HG03103 (cell line): ENCODE data around the gene SULT1C2.

Experiments
- ATAC-seq: cut with Tn5 transposase; IDR thresholded peaks from one replicate; pipeline ENCODE4 v1.9.1; 2021; ENCODE audit warnings: low read depth; ENCODE audit not compliant: unreplicated experiment

The SULT1C2 gene

DNA sequence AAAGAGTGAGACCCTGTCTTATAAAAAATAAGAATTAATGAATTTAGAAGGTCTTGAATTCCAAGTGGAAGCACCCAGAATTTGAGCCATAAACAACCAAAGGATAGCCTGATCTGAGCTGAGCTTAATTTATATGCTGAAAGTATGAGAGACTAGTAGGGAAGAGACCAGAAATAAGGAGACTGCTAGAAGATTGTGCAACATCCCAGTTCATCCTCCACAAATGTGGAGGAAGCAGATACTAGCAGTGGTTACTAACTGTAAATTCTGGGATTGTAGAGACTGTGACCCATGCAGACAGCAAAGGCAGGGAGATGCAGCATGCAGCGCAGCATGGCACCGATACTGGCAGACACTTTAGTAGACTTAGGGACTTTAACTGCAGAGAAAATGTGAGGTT lies 1.5 kb upstream of the SULT1C2 start:
- no peak for ATAC-seq

DNA sequence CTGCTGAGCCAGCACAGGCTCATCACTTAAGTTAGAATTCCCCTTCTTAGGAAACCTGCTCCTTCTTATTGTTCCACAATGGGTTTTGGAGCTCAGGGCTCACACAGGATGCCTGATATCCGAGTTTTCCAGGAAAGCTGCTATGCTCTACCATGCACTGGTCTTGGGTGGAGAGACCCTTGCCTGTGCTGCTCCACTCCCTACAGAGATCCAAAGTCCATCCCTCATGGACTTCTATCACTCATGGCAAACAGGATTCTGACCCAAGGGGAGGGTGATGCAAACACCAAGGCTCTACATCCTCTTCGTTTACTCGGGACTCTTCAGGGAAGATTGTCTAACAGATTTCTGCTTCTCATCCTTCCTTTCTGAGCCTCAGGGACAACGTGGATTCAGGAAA lies 5.2 kb downstream of the SULT1C2 start:
- no peak for ATAC-seq

DNA sequence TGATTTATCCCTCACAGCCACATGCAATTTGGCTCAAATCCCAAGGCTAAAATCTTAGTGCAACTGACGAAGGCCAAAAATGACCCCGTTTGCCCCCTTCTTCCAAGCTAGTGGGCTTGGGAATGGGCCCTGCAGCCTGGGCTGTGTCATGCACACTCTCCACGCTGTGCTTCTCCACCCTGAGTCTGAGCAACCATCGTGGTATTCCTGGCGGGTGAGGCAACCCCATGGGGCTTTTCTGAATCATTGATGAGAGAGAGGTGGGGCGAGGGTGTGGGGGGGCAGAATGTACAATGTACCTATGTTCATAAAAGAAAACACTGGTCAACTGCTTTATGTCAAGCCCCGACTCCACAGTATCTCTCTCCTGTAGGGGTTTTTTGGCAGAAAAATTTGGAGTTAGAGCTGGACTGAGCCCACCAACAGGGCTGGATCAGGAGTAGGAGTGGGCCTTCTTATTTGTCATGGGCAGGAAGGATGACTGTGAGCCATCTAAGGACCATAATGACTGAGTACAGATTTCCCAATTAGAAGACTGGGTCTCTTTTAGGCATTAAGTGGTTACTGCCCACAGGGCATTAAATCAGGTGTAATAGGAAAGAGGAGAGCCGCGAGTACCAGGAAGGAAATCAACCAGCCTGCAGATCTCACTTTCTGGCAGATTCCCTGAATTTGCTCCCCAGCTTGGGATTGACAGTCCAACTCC lies 8.9 kb downstream of the SULT1C2 start:
- ATAC-seq, result no peak

DNA sequence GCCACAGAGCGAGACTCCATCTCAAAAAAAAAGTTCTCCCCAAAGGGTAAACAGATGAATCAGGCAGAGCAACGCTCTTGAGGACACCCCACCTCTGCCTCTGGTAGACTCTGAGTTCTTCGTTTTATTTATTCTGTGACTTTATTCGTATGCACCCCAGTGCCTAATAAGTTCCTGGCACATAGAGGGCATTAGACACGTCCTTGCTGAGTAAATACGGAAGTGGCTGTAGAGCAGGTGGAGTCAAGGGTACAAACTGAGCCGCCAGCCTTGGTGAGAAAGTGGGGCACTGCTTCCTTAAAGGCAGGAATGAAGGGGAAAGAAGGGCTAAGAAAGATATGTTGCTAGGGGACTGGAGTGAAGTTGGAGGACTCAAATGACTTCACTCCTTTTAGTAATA lies 12.9 kb downstream of the SULT1C2 start:
- no peak for ATAC-seq

DNA sequence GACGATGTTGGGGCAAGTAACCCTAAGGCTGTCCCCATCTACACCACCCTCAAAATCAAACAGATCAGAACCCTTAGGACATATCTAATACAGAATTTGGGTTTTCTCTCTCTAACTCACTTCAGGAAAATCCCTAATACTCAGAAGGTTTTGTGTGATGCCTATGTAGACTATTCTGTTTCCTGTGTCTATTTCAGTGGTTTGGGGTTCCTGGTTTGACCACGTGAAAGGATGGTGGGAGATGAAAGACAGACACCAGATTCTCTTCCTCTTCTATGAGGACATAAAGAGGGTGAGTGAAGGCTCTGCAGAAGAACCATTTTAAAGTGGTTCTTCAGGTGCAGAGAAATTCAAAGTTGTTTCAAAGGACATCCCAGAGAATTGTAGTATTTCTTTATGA lies 16.3 kb downstream of the SULT1C2 start:
- ATAC-seq, result peak; percentile 51

DNA sequence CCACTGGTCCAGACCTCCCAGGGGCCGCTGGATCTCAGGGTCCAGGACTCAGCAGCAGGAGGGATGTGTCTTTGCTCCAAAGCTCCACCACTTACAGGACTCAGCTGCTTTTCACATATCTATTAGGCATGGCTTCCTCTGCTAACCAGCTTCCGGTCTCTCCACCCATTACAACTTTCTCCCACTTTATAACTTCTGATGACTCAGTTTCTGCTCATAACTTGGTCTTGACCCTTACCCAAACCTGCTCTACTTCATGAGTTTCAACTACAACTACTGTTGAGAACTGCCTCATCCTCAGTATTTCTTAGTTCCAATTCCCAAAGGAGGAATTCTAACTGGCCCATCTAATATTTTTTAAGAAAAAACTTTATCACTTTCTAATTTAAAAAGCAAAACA lies 17.2 kb downstream of the SULT1C2 start:
- no peak for ATAC-seq

DNA sequence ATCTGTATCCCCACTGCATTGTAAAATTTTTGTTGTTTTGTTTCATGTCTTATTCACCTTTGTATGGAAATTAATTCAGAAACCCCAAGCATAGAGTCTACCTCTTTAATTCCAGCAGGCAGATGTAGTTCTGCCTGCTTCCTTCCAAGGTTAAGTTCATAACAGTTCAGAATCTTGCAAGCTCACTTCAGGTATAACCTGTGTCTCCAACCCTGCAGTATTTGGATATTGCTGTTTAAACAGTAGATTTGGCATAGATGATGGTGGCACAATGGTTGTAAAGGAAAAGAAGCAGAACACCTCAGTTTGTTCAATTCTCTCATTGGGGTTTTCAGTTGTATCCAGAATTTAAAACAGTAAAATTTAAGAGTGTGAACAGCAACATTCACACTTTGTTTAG lies 21.2 kb downstream of the SULT1C2 start:
- ATAC-seq, result no peak

DNA sequence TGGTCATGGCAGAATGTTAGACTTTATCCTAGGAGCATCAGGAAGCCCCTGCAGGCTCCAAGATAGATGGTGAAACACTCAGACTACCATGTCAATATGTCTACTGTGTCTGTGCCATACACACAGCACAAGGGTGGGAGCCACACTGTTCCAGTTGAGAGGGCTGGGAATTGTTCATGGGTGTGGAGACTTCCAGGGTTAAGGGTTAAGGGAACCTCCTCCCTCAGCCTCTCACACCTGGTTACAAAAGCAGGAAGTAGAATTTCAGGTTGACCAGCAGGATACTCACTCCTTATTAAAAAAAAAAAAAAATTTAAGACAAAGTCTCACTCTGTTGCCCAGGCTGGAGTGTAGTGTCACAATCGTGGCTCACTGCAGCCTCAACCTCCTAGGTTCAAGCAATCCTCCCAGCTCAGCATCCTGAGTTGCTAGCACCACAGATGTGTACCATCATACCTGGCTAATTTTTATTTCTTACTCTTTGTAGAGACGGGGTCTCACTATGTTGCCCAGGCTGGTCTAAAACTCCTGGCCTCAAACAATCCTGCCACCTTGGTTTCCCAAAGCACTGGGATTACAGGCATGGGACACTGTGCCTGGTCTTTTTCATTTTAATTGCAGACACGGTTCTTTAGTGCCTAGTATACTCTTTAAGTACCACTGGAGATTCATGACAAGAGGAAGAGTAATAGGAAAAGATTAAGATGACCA lies 26.0 kb downstream of the SULT1C2 start:
- ATAC-seq, result no peak

DNA sequence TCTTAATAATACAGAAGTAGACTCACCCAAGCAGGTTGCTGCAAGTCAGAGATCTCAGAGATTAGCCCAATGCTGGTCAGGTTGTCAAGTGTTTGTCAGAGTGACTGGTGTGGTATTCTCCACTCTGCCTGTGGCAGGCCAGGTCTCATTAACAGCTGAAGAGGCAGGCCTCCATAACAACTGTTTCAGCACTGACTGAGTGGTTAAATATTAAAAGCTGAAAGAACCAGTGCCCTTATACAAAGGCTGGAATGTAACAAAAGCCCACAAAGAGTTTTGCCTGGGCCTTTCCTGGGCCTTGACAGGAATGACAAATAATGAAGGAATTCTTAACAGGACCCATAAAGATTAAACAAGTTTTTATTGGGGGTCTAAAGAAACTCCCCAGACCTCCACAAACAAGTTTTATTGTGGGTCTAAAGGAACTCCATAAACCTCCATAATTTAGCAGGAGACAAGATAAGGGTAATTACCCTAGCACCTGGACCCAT lies 26.8 kb downstream of the SULT1C2 start:
- no peak for ATAC-seq

DNA sequence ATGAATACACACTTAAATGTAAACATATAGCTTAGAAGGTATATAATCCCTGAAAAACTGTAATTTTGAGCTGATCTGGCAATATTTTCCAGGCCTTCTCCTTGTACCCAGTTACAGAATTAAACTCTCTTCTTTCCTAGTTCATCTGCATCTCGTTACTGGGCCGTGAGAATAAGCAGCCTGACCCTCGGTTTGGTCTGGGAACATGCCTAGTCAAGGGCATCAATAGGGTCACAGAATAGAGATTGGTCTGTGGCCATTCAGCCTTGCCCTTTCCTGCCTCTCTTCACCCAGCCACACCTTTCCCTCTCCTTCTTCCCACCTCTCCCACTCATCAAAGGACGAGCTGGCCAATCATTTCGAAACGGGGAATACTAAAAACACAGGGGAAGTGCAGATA lies 27.3 kb downstream of the SULT1C2 start:
- no peak for ATAC-seq

DNA sequence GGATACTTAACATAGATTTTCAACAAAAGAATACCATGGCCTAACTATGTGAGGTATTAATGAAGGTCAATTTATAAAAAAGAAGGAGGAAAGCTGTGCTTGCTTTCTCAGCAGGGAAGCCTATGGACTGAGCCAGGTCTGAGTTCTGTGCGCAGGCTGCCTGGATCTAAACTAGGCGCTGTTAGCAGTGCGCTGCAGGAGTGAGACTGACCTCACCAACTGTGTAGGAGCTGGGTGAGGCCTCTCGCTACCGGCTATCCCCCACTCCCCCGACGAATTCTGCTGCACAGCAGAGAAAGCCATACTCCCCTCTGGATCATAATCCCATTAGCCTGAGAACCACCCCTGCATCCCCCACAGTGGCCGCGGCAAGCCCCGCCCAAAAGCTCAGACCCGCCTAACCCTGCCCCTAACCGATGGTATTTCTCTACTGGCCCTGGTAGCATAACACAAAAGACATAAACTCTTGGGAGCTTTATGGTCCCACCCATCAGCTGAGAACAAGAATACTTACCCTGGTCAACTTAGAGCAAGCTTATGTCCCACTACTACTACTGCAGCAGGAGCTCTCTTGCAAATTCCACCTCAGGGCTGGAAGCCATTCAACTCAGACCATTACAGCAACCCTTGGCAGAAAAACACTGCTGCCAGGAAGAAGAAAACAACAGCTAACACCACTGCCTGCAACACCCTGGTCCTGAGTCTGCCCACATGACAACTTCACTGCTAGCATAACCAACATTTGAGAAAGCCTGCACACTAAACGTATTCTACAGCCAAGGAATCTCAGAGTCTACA lies 28.0 kb downstream of the SULT1C2 start:
- no peak for ATAC-seq

DNA sequence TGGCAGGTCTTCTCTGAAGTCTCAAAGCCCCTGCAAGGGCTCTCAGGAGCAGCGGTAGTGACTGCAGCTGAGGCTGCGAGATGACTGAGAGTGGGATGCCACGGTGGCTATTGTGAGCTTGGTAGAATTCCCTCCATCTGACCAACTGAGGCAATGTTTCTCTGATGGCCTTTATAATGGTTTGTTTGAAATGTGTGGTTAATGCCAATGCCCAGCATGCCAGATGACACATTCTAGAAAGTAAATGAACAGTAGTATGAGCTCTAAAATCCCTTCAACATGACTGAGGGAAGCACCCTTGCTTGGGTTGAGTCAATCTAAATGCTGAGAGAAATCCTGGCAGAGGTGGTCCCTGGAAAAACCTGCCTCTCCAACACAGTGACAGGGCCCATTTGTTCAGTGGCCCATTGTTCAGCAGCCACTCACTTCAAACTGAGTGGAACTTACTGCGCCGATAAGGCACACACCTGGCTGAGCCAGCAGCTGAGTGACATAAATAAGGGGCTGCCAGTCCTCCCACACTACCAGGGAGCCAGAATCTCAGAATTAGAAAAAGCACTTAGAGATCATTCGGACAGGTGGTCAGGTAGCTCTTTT lies 31.7 kb downstream of the SULT1C2 start:
- ATAC-seq, result no peak

DNA sequence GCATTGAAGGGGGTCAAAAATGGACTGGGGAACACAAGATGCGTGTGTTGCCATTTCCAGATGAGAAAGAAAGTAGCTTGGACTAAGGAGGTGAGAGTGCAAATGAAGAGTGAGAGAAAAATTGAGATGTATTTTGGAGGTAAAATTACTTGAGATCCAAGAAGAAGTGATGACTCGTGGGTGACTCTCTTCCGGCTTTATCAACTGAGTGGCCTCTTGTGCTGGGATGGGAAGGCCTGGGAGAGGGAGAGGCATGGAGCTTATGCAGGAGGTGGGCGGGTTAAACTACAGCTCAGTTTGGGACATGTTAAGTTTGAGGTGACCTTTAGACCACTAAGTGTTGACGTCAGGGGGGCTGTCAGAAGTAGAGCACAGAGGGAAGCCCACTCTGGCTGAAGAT lies 34.9 kb downstream of the SULT1C2 start:
- ATAC-seq, result no peak

DNA sequence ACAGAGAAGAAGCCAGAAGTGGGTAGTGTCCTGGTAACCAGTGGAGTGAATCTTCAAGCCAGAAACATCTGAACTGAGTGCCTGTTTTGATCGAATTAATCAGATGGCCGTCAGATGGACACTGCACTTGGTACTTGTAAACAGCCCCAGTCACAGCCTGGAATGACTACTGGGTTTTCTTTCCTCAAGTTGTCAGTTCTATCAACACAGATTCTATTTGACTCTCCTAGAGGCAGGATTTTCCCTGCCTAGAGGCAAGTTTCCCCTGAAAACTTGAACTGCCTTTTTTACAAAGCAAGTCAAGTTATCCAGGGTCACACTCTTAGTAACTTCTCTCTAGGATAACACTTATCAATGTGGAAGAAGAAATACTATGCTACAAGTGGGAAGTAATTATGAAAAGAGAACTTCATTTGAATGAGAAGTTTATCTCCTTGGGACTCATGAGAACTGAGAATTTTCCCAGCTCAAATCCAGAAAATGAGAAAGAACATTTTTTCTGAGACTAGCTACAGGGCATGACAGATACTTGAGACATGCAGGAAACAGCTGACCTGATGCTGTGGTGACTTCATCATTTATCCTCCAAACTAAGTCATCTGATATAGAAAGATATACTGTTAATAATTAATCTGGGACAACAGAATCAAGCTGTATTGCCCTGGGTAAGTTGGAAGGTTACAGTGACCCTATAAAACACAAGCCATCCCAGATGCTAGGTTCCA lies 36.0 kb downstream of the SULT1C2 start:
- no peak for ATAC-seq

DNA sequence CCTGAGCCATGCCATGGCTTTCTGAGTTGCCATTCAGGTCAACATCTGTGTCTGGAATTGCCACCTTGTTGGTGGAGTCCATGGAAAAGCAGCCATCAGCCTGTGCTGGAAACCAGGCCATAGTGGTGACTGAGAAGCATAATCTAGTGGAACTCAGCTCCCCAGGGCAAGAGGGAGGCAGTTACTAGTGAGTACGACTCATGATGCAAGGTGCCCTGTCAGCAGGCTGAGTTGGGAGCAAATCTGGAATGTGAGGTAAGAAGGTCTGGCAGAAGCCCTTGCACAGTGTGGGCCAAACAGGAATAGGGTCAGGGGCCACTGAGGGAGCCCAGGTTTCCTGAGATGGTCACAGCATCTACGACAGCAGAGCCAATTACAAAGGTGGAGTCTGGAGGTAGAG lies 37.1 kb downstream of the SULT1C2 start:
- ATAC-seq, result no peak

DNA sequence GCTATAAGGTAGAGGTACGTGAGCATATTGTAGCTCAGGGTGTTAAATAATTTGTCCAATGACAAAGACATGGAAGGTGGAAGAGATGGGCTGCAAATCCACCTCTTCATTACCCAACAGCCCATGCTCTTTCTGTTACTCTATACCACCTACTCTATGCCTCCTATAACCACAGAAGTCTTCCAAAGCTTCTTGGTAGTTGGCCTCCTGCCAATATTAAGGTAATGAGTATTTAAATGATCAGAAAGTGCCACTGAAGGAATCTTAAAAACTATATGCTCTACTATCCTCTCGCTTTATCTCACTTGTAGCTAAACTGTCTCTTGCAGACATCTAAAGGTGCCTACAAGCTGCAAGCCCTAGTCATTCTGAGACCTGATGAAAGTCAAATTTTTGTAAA lies 41.1 kb downstream of the SULT1C2 start:
- ATAC-seq, result no peak

DNA sequence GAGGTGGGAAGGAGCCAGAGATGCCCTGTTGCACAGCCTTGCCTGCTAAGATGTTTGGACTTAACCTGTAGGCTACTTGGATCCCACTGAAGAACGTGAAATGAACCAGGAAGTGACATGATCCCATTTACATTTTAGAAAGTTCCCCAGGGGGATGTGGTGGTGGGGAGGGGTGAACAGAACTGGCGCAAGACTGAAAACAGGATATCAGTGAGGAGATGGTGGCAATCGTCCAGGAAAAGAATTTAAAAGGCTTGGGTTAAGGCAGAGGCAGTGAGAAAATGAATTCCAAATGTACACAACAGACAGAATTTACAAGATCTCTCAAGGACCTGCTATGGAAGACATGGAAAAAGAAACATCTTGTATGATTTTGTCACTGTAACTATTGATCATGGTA lies 42.3 kb downstream of the SULT1C2 start:
- ATAC-seq, result no peak

DNA sequence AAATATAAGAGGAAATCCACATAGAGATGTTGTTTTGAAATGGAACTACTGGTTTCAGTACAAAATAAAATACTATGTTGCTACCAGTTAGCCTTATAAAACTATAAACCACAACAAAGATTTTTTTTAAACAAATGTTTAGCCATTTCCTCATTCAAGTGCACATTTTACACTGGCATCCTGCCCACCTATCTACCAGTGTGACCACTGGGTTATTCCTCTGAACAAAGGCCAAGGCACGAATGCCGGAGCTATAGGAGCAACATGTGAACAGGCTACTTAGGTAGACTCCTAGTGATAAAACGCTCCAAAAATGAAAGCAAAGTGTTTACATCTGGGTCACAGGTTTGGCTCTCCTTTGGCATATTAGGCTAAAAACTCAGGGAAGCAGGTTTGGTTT lies 57.3 kb downstream of the SULT1C2 start:
- no peak for ATAC-seq

DNA sequence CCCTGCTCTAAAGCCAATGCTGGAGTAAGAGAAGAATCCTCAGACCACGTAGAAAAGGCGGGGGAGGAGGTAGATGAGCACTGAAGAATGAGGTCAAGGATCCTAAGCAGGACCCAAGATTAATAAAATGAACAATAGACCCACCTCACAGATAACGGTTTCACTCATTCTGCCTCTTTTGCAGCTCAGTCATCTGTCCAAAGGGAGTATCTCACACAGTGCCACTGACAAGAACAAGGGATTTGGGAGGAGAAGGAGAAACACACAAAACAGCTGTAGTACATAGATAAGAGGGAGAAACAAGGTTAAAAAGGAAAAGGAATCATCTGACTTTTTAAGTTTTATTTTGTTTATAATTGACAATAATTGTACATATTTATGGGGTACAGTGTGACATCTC lies 58.1 kb downstream of the SULT1C2 start:
- no peak for ATAC-seq

DNA sequence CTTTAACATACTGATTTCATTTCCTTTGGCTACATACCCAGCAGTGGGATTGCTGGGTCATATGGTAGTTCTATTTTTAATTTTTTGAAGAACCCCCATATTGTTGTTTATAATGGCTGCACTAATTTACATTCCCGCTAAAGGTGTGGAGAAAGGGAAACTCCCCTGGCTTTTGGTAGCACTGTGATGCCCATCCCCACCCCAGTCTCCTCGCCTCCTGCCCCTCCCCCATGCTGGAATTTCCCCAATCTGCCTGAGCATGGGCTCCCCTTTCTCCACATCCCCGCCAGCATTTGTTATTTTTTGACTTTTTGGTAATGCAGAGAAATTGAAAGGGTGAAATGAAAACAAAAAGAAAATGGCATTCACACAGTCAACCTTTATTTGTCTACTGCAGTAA lies 59.1 kb downstream of the SULT1C2 start:
- no peak for ATAC-seq
